NCI-H510A treated with DMSO at 0.1 percent for 48 hours (cell line): Measurements from ENCODE around the gene ZNHIT1.
A peak's percentile ranks its signal among the peaks of the same experiment; 100 is the strongest.

Source experiments
- DNase-seq: peaks from one replicate; lab custom pipeline; 2025; lab: John Stamatoyannopoulos, UW

The ZNHIT1 gene

GRCh38 chr7:101217388-101218235 is at the start of gene ZNHIT1, which contains the start of gene PLOD3:
ZNHIT1 (plus strand) TSS chr7:101218165; CDS start chr7:101218196, 31 bp downstream.
PLOD3 (minus strand) TSS chr7:101217581; CDS start chr7:101217274, 307 bp downstream.
- peak; percentile 92 for DNase-seq

GRCh38 chr7:101168412-101169049 is 49.4 kb upstream of the ZNHIT1 start:
- DNase-seq, result no peak

DNA sequence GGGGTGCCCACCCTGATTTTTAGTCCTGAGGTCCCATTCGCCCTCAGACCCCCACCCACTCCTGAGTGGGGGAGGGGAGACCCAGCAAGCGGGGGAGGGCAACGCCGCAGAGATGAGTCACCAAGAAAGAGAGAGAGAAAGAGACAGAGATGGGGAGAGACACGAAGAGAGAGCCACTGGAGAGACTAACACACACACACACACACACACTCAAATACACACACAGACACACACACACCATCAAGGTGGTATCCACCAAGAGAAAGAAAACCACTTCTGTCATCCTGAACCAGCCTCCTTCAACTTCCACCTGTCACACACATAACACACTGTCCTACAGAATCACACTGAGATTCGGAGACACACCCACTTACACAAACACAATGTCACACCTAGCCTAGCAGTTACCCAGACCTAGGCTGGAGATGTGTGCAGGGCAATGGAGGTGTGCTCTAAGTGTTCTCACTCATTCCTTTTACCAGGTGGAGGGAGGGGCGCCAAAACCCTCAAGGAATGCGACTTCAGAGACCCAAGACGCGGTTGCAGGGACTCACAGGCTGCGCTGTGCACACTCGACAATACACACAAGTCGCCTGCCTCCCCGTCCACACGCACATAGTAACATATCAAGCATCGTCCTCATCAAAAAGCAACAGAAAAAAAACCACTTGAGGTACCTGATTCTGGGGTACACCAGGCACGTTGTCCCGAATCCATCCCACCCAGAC is 48.7 kb upstream of the ZNHIT1 start:
- no peak for DNase-seq

DNA sequence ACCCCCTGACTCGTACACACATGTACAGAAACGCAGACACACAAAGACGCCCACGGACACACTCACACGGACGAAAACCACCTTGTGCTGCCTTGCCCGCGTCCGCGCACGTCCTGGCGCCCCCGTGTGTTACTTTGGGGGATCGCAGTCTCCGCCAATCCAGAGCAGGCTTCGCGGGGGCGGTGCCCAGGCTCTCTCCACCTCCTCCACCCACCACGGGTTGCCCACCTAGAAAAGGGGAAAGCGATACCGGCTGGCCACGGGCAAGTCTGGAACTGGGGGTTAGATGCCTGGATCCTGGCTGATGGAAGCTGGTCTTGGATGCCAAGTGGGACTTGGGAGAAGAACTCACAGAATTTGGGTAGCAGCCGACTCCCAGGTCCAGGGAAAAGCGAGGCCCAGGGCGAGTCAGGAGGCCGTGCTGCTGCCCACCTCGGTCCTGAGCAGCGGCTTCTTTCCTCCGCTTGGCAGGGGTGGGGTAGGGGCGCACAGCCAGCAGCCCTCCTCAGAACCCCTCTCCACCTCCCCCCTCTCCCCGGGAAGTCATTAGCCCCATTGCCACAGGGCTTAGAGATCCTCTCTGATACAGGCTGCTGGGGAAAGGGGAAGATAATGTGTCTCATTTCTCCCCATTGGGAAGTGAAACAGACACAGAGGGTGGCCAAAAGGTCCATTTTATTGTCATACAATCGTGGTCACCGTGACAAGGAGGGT is 48.0 kb upstream of the ZNHIT1 start:
- DNase-seq, result peak; percentile 32

DNA sequence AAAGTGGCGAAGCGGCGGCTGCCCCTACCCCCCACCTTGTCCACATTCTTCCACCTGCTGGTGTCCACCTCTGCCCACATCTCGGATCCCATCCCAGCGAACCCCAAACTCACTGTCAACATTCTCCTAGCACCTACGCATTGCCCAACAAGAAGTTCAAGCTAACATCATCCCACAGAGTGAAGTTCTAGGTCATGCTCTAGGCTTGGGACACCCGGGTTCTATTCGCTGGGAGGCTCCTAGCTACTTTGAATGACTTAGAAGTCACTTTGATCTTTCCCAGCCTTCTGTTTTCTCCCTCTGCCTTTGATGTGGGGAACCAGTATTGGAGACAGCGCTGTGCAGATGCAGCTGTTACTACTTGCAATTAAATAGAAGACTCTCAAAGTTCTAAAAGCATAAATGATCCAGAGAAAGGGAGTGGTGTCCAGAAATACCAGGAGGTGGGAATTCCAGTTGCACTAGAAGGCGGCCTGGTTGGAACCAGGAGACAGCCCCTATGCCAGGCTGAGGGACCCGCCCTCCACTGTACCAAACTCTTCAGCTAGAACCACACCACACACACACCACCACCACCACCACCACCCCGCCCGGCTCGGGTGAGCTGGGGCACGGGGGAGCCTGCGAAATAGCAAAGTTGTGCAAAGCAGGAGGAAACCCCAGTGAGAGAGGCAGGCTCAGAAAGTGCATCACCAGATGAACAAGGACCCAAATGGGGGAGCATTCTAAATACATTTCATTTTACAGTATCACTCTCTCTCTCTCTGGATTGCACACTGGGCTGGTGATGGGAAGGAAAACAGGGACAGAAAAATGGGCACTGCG is 47.1 kb upstream of the ZNHIT1 start:
- no peak for DNase-seq

GRCh38 chr7:101171442-101171837 is 46.5 kb upstream of the ZNHIT1 start:
- DNase-seq, result no peak

DNA sequence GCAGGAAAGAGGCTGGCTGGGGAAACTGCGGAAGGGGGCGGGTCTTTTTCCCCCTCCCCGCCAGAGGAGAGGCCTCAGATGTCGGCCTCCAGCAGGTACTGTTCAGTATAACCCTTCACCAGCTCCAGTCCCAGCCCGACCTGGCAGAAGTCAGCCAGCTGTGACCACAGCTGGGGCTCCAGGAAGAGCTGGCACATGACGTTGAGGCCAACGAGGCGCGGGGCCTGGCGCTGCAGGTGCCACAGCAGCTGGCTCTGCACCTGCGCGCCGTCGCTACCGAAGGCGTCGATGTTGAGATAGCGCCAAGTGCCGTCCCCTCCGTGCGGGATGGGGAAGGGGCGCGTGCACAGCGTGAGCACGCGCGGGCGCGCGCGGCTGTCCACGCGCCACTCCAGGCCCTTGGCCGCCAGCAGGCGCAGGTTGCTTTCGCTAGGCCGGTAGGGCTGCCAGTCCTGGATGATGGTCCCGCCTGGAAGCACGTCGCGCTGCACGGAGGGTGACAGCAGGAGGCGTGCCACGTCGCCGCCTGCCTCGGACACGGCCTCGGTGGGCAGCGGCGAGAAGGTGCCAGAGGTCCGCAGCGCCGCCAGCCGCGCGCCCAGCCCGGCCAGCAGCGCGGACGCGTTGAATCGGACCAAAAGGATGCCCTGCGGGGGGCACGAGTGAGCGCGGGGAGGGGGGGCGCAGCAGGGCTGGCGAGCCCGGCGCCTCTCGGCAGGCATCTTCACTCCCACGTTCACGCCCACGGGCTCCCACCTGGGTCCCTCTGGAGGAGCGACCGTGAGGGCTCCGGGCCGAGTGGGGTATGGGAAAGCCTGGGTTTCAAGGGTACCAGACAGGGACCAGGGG is 45.7 kb upstream of the ZNHIT1 start:
- DNase-seq, result peak; percentile 44

GRCh38 chr7:101172854-101173751 is 44.9 kb upstream of the ZNHIT1 start:
- no peak for DNase-seq

- DNase-seq, result no peak
Observed at GRCh38 chr7:101173752-101174244, 44.2 kb upstream of the ZNHIT1 start.

DNA sequence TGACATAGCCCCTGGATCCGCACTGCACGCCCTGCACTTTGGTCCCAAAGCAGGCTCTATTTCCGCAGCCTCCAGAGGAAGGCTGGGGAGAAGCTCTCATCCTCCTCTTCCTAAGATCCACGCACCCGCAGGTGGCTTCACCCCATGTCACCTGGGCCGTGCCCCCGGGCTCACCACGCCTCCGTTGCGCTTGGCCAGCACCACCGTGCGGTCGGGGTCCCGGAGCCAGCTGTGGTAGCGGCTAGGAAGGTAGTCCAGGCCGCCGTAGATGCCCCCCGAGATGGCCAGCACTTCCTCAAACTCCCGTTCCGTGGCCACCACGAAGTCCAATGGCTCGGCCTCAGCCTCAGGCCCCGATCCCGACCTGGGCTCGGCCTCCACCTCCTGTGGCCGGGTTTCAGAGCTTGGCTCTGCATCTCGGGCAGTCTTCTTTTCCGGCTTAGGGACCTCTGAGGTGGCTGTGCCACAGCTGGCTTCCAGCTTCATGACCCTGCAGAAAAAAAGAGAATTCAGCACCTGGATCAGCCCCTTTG is 43.6 kb upstream of the ZNHIT1 start:
- no peak for DNase-seq

GRCh38 chr7:101175664-101176063 is 42.3 kb upstream of the ZNHIT1 start:
- DNase-seq, result no peak

- DNase-seq, result no peak
Observed at GRCh38 chr7:101177644-101178043, 40.3 kb upstream of the ZNHIT1 start.

- DNase-seq, result peak; percentile 20
Observed at GRCh38 chr7:101179117-101179516, 38.8 kb upstream of the ZNHIT1 start.

DNA sequence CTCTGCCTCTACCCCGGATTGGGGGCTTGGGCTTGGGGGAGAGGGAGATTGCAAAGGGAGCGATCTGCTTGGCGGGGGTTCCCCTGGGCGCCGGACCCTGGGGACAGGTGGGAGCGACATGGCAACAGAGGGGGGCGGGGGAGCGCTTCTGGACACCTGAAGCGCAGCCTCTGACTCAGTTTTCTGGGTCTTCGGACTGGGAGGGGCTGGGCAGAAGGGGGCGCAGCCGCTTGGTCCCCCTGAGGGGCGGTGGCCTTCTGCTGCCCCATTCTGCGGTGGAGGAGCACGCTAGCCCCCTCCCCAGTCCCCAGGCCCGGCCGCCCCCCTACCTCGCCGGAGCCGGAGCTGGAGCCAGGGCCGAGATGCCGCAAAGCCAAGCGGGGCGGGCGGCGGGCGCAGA is 38.3 kb upstream of the ZNHIT1 start:
- no peak for DNase-seq

GRCh38 chr7:101180130-101180755 is 37.7 kb upstream of the ZNHIT1 start, which contains the start of gene NAT16:
NAT16 (minus strand) TSS chr7:101180293; CDS start chr7:101174807, 5,486 bp downstream.
- no peak for DNase-seq

DNA sequence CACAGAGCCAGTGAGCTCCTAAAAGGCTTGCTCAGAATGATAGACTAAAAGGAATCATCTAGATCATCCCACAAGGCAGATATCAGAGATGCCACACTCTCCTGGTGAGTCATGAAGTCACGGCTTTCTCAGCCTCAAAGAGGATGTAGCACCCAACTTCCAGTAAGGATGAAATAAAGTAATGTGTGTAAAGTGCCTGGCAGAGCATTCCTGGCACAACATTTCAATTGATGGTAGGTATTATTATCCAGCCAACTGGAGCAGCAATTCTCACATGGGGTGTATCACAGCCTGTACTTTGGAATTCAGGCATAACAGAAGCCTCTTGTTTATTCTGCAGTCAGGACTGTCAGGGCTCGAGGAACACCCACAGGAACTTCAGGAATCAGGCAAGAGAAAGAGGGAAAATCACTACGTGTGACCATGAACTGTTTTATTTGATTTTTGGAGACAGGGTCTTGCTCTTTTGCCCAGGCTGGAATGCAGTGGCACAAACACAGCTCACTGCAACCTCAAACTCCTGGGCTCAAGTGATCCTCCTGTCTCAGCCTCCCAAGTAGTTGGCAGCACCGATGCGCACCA is 32.6 kb upstream of the ZNHIT1 start:
- no peak for DNase-seq

GRCh38 chr7:101186194-101186593 is 31.8 kb upstream of the ZNHIT1 start:
- DNase-seq, result no peak
